Right atrium auricular region (tissue), 2 donors: ENCODE measurements around the gene AGBL4. TPM values are rescaled to one million over a fixed set of nuclear protein-coding genes. Genes with fewer than 3 reads are reported as not detected.

ENCODE experiments used
- DNase-seq: peaks from one replicate; pipeline ENCODE4 v3.0.0-alpha.2; 2019; ENCODE audit warnings: low spot score
- H3K27ac ChIP-seq, 2 donors: fragments of 200-600 bp; sonication (generic); 1 replicate in 1 of 2; 2 replicates in 1 of 2; pipeline ENCODE4 v1.5.1; 2016 to 2019
- H3K27me3 ChIP-seq, 2 donors: fragments of 200-600 bp; sonication (generic); one replicate each; pipeline versions ENCODE4 v1.5.1 to v1.6.0; 2017 to 2019
- H3K36me3 ChIP-seq: fragments of 200-600 bp; sonication (generic); one replicate; pipeline ENCODE4 v1.5.1; 2016
- H3K4me1 ChIP-seq, 2 donors: fragments of 200-600 bp; sonication (generic); one replicate each; pipeline versions ENCODE4 v1.5.1 to v1.6.0; 2017 to 2019
- H3K4me3 ChIP-seq, 2 donors: fragments of 200-600 bp; sonication (generic); 1 replicate in 1 of 2; 2 replicates in 1 of 2; pipeline ENCODE4 v1.5.1; 2017 to 2019; ENCODE audit warnings: mild to moderate bottlenecking in 1 of 2, moderate library complexity in 1 of 2
- H3K9me3 ChIP-seq, 2 donors: fragments of 200-600 bp; sonication (generic); one replicate each; pipeline ENCODE4 v1.5.1; 2019
- CTCF ChIP-seq, 2 donors: fragments of 200-600 bp; sonication (generic); IDR thresholded peaks; one replicate each; pipeline ENCODE4 v1.5.1; 2019; ENCODE audit warnings: antibody characterized with exemption in 2 of 2
- total RNA-seq, 2 donors: library from RNA; depleted of rRNA; stranded (reverse); fragments of >200 nt; gene quantifications; one replicate each; pipeline ENCODE4 v1.1.0, GENCODE V29; 2016

Gene AGBL4
- total RNA-seq, 2 donors from 2014 or later, result 0.94 to 1.7 TPM

GRCh38 chr1:49544615-49545014 is 479.1 kb downstream of the AGBL4 start:
- Histone ChIP-seq H3K4me3 (no peak overlapping the region), H3K27me3 (no peaks in the 10 kb centered on the region), H3K27ac (no peak overlapping the region), H3K4me1 (no peaks in the 10 kb centered on the region), H3K9me3 (peaks cover 0 to 4% of the 10 kb centered on the region in 2 donors), H3K36me3 (no peaks in the 10 kb centered on the region)
- no peak for DNase-seq
- TF ChIP-seq CTCF (IDR thresholded peaks at IDR 0.05), result no peak

- TF ChIP-seq CTCF (IDR thresholded peaks at IDR 0.05), result no peak
- Histone ChIP-seq H3K27ac (no peak overlapping the region), H3K27me3 (no peaks in the 10 kb centered on the region), H3K36me3 (no peaks in the 10 kb centered on the region), H3K4me3 (no peak overlapping the region), H3K9me3 (peaks cover 0 to 4% of the 10 kb centered on the region in 2 donors), H3K4me1 (no peaks in the 10 kb centered on the region)
- no peak for DNase-seq
Observed at GRCh38 chr1:49541096-49541752, 482.5 kb downstream of the AGBL4 start.

GRCh38 chr1:49527606-49528305 is 496.0 kb downstream of the AGBL4 start:
- Histone ChIP-seq H3K9me3 (no peaks in the 10 kb centered on the region), H3K36me3 (no peaks in the 10 kb centered on the region), H3K27me3 (no peaks in the 10 kb centered on the region), H3K27ac (no peak overlapping the region), H3K4me3 (no peak overlapping the region), H3K4me1 (no peaks in the 10 kb centered on the region)
- DNase-seq, result no peak
- no peak for TF ChIP-seq CTCF (IDR thresholded peaks at IDR 0.05)

- no peaks in the 10 kb centered on the region for H3K9me3 ChIP-seq
- no peak for TF ChIP-seq CTCF (IDR thresholded peaks at IDR 0.05)
Observed at GRCh38 chr1:49526672-49527071, 497.1 kb downstream of the AGBL4 start.

GRCh38 chr1:49523764-49524163 is 500.0 kb downstream of the AGBL4 start:
- Histone ChIP-seq H3K27me3 (no peaks in the 10 kb centered on the region), H3K4me1 (no peaks in the 10 kb centered on the region), H3K27ac (no peak overlapping the region), H3K9me3 (no peaks in the 10 kb centered on the region), H3K4me3 (no peak overlapping the region), H3K36me3 (no peaks in the 10 kb centered on the region)
- no peak for TF ChIP-seq CTCF (IDR thresholded peaks at IDR 0.05)
- DNase-seq, result no peak

More at GRCh38 chr1:49526672-49527071, 497.1 kb downstream of the AGBL4 start:
- Histone ChIP-seq H3K4me3 (no peak overlapping the region), H3K27ac (no peak overlapping the region), H3K27me3 (no peaks in the 10 kb centered on the region), H3K4me1 (no peaks in the 10 kb centered on the region), H3K36me3 (no peaks in the 10 kb centered on the region)
- no peak for DNase-seq
